Measurements from ENCODE around the gene PDE2A.

- TF ChIP-seq CTCF (IDR thresholded peaks at IDR 0.05; ENCODE audit: insufficient read depth, low read depth, low read length) (no peak), EZH2 (IDR thresholded peaks at IDR 0.05; ENCODE audit: insufficient read depth, low read length) (no peak)
Observed at GRCh38 chr11:72655896-72656464, 18.2 kb downstream of the PDE2A start.

All from astrocyte (in vitro differentiated cells and primary cell).